Measurements from ENCODE around the gene ST7. TPM values are rescaled to one million over a fixed set of nuclear protein-coding genes. Genes with fewer than 3 reads are reported as not detected.
A peak's percentile ranks its signal among the peaks of the same experiment; 100 is the strongest.

ST7 gene
- total RNA-seq, 3 donors from 2014 or later (not counting 1 experiment from before 2014, with no cell fraction given): 9.8 to 15.7 (median 12.9) TPM

DNA sequence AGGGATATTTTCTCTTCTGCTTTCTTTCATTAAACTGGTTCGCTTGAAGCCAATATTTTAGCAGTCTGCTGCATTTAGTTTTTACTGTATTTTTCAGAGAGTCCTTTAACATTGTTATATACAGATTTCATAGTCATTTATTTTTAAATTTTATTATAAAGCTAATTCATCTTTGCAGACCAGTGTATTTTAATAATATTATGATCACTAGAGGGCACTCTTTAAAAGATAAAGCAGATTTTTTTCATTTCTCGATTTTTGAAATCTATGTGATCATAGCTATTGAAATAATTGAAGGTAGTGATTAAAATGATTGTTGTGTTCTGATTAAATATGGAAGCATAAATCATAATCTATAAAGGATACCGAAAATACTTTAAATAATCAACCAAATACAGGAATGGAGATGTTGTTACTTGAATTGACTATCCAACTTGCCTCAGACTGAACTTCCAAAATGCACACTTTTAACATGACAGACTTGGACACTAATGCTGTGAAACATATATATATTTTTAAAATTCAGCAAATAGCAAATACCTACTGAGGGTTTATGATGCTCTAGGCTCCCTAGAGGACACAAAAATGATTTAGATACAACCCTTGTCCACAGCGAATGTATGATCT is 35.2 kb downstream of the ST7 start:
- H3K36me3 ChIP-seq (ENCODE audit: control insufficient read depth, insufficient read depth, low read length): no peaks in the 10 kb centered on the region
- no peaks in the 10 kb centered on the region for H3K27me3 Mint-ChIP-seq (ENCODE audit: low read depth in 2 of 2)
- H3K36me3 Mint-ChIP-seq: no peaks in the 10 kb centered on the region
- H3K4me3 Mint-ChIP-seq: no peak overlapping the region
- TF ChIP-seq, protein P1, sequence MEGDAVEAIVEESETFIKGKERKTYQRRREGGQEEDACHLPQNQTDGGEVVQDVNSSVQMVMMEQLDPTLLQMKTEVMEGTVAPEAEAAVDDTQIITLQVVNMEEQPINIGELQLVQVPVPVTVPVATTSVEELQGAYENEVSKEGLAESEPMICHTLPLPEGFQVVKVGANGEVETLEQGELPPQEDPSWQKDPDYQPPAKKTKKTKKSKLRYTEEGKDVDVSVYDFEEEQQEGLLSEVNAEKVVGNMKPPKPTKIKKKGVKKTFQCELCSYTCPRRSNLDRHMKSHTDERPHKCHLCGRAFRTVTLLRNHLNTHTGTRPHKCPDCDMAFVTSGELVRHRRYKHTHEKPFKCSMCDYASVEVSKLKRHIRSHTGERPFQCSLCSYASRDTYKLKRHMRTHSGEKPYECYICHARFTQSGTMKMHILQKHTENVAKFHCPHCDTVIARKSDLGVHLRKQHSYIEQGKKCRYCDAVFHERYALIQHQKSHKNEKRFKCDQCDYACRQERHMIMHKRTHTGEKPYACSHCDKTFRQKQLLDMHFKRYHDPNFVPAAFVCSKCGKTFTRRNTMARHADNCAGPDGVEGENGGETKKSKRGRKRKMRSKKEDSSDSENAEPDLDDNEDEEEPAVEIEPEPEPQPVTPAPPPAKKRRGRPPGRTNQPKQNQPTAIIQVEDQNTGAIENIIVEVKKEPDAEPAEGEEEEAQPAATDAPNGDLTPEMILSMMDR (IDR thresholded peaks at IDR 0.05): peak; percentile 39
- H3K9me3 Mint-ChIP-seq: no peaks in the 10 kb centered on the region
- no peaks in the 10 kb centered on the region for H3K27me3 ChIP-seq (ENCODE audit: control insufficient read depth, insufficient read depth, low read length)
- no peak overlapping the region for H3K27ac Mint-ChIP-seq
- no peaks in the 10 kb centered on the region for H3K4me1 ChIP-seq (ENCODE audit: control insufficient read depth, insufficient read depth, low read length)
- no peak overlapping the region for H3K4me3 ChIP-seq (ENCODE audit: low read length)
- intact Hi-C loops (cut with micrococcal nuclease): no loop called here
- peaks cover 2% of the 10 kb centered on the region in 2 donors for H3K4me1 Mint-ChIP-seq
- DNase-seq (no peak), ATAC-seq (no peak)
- 100% methylated on average over 1 of the region's 4 CpGs for WGBS (ENCODE audit: insufficient coverage)
- H3K27ac ChIP-seq (ENCODE audit: low read length): no peak overlapping the region
- no peaks in the 10 kb centered on the region for H3K9me3 ChIP-seq (ENCODE audit: control insufficient read depth, insufficient read depth, low read length)

GRCh38 chr7:116990056-116990455 is 36.8 kb downstream of the ST7 start:
- intact Hi-C loops (cut with micrococcal nuclease): no loop called here
- Mint-ChIP-seq H3K4me1 (peaks cover 0 to 4% of the 10 kb centered on the region in 2 donors), H3K36me3 (no peaks in the 10 kb centered on the region), H3K4me3 (no peak overlapping the region), H3K27me3 (ENCODE audit: low read depth in 2 of 2) (no peaks in the 10 kb centered on the region), H3K9me3 (no peaks in the 10 kb centered on the region), H3K27ac (no peak overlapping the region)
- no peak for ATAC-seq
- H3K4me1 ChIP-seq (ENCODE audit: control insufficient read depth, insufficient read depth, low read length): no peaks in the 10 kb centered on the region
- whole genome bisulfite sequencing (ENCODE audit: insufficient coverage): 100% methylated on average over 1 of the region's 5 CpGs
- TF ChIP-seq, protein P1 (IDR thresholded peaks at IDR 0.05): no peak
- no peaks in the 10 kb centered on the region for H3K27me3 ChIP-seq (ENCODE audit: control insufficient read depth, insufficient read depth, low read length)
- no peak overlapping the region for H3K4me3 ChIP-seq (ENCODE audit: low read length)
- H3K36me3 ChIP-seq (ENCODE audit: control insufficient read depth, insufficient read depth, low read length): no peaks in the 10 kb centered on the region
- no peaks in the 10 kb centered on the region for H3K9me3 ChIP-seq (ENCODE audit: control insufficient read depth, insufficient read depth, low read length)
- no peak for DNase-seq
- no peak overlapping the region for H3K27ac ChIP-seq (ENCODE audit: low read length)

DNA sequence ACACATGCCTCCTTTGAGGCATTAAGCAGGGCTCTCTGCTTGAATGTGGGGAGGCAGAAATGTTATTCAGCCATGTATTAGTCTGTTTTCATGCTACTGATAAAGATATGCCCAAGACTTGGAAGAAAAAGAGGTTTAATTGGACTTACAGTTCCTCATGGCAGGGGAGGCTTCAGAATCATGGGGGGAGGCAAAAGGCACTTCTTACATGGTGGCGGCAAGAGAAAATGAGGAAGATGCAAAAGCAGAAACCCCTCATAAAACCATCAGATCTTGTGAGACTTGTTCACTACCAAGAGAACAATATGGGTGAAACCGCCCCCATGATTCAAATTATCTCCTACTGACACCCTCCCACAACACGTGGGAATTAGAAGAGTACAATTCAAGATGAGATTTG is 37.9 kb downstream of the ST7 start:
- 91% methylated on average over 3 of the region's 3 CpGs for WGBS (ENCODE audit: insufficient coverage)
- H3K27ac Mint-ChIP-seq: no peak overlapping the region
- ATAC-seq: no peak

More for the DNA sequence above, 37.9 kb downstream of the ST7 start:
- Mint-ChIP-seq H3K4me3 (no peak overlapping the region), H3K36me3 (no peaks in the 10 kb centered on the region), H3K27me3 (ENCODE audit: low read depth in 2 of 2) (no peaks in the 10 kb centered on the region), H3K9me3 (no peaks in the 10 kb centered on the region), H3K4me1 (peaks cover 0 to 6% of the 10 kb centered on the region in 2 donors)
- H3K36me3 ChIP-seq (ENCODE audit: control insufficient read depth, insufficient read depth, low read length): no peaks in the 10 kb centered on the region
- H3K27ac ChIP-seq (ENCODE audit: low read length): no peak overlapping the region
- intact Hi-C loops (cut with micrococcal nuclease): no loop called here
- no peak for DNase-seq
- H3K4me3 ChIP-seq (ENCODE audit: low read length): no peak overlapping the region
- TF ChIP-seq, protein P1 (IDR thresholded peaks at IDR 0.05): no peak
- no peaks in the 10 kb centered on the region for H3K9me3 ChIP-seq (ENCODE audit: control insufficient read depth, insufficient read depth, low read length)
- no peaks in the 10 kb centered on the region for H3K27me3 ChIP-seq (ENCODE audit: control insufficient read depth, insufficient read depth, low read length)
- H3K4me1 ChIP-seq (ENCODE audit: control insufficient read depth, insufficient read depth, low read length): no peaks in the 10 kb centered on the region

All from natural killer cell (primary cell).